HG03280 (cell line): Measurements from ENCODE around the gene SELENOO.

Experiments used
- ATAC-seq: cut with Tn5 transposase; IDR thresholded peaks from one replicate; pipeline ENCODE4 v1.9.1; 2021; ENCODE audit warnings: mild to moderate bottlenecking, moderate library complexity; ENCODE audit not compliant: unreplicated experiment

Gene SELENOO

GRCh38 chr22:50184004-50184901, 16.6 kb upstream of the SELENOO start:
- ATAC-seq: no peak

GRCh38 chr22:50184902-50185374, 15.9 kb upstream of the SELENOO start:
- ATAC-seq: no peak

GRCh38 chr22:50185375-50186087, 15.3 kb upstream of the SELENOO start, which contains the start of gene TRABD:
TRABD (plus strand) TSS chr22:50185913; CDS start chr22:50193061, 7,148 bp downstream.
- peak; percentile 47 for ATAC-seq

GRCh38 chr22:50186181-50186714, 14.6 kb upstream of the SELENOO start:
- no peak for ATAC-seq

GRCh38 chr22:50186761-50187523, 13.9 kb upstream of the SELENOO start:
- no peak for ATAC-seq

- no peak for ATAC-seq
These were observed 12.5 kb upstream of the SELENOO start for GRCh38 chr22:50188356-50188755.

- no peak for ATAC-seq
These were observed 11.5 kb upstream of the SELENOO start for GRCh38 chr22:50189184-50189848.

GRCh38 chr22:50189849-50190181, 11.0 kb upstream of the SELENOO start:
- ATAC-seq: no peak

- peak; percentile 36 for ATAC-seq
These were observed 10.4 kb upstream of the SELENOO start for GRCh38 chr22:50190182-50190940.

GRCh38 chr22:50190941-50191741, 9.7 kb upstream of the SELENOO start:
- ATAC-seq: peak; percentile 28

- no peak for ATAC-seq
These were observed 8.2 kb upstream of the SELENOO start for GRCh38 chr22:50192436-50193204.

- ATAC-seq: no peak
These were observed 7.2 kb upstream of the SELENOO start for GRCh38 chr22:50193621-50194020.

GRCh38 chr22:50194037-50194805, 6.6 kb upstream of the SELENOO start:
- ATAC-seq: no peak

- ATAC-seq: no peak
These were observed 4.6 kb upstream of the SELENOO start for GRCh38 chr22:50196256-50196655.

- ATAC-seq: no peak
These were observed 3.6 kb upstream of the SELENOO start for GRCh38 chr22:50197000-50197800.

- no peak for ATAC-seq
These were observed 2.8 kb upstream of the SELENOO start for GRCh38 chr22:50197856-50198623.
